Activated CD4-positive, CD25-positive, alpha-beta regulatory T cell (primary cell): ENCODE results near the gene FOXP1.

Source experiments
- DNase-seq, 4 experiments: peaks; one replicate each; lab custom pipeline; 2025; lab: John Stamatoyannopoulos, UW

The FOXP1 gene

DNA sequence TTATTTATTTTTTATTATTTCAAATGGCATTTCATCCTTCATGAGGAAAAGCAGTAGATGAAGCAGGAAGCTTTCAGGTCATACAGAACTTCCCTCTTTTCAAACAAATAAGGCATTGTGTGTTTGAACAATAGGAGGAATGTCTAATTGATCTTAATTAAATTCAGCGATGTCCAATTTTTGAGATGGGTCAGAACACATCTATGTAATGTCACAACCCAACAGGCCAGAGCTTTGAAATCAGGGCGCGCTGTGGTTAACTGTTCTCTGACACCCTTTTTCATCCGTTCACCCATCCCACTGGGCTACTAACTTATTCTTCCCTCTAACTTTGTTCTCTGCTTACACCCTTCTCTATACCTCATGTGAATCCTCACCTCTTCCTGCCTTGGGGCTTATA, 510.5 kb downstream of the FOXP1 start:
- DNase-seq = no peak

DNA sequence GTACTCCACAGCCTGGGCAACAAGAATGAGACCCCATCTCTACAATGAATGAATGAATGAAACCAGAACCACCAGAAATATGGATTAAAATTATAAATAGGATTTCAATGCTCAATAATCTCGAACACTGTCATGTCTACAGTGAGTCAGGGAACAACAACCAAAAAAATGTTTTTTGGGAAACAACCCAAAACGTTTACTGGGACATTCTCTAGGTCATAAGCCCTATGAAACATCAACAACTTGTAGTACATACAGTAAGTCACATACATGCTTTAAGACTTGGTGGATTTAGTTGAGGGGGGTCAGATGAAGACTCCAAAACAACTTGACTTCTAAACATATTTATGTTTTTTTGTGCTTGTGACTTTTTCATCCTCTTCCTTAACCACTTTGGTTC, 511.2 kb downstream of the FOXP1 start:
- DNase-seq = no peak

DNA sequence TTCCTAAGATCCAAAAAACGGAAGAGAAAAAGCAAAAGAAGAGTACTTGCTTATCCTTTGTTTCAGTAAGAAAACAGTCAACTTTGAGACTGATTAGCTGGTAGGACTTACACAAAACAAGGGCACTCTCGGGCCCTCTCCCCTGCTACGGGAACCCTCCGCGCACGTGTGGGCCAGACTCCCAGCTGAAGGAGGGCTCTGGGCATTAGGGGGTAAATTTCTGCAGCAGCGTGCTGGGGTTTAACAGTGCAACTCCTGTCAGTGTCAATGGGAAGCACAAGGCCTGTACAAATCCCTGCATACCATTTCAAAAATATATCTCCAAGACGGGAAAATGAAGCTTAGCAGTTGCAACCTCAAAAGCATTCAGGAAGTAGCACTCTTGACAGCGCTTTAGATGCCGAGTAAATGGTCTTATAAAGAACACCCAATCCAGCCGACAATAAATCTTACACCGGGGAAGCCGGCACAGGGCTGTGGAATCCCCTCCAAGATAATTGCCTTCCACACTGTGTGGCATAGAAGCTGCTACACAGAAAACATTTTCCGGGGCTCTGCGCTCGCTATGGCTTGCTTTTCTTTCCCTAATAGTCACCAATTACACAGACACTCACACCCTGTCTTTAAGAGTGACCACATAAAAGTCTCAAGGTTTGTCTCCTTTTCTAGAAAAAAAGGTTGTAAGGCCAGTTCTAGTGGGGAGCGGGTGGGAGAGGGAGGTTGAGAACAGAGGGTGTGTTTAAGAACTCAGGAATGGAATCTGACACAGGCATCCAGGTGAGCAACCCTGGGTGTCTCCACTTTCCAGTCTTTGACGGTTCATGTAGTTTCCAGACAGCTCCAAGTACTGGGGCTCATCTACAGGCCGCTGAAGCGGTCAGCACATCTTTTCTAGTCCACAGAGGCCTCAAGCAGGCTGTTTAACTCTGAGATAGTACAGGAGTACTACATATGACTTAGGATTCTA, 512.7 kb downstream of the FOXP1 start:
- no peak for DNase-seq

DNA sequence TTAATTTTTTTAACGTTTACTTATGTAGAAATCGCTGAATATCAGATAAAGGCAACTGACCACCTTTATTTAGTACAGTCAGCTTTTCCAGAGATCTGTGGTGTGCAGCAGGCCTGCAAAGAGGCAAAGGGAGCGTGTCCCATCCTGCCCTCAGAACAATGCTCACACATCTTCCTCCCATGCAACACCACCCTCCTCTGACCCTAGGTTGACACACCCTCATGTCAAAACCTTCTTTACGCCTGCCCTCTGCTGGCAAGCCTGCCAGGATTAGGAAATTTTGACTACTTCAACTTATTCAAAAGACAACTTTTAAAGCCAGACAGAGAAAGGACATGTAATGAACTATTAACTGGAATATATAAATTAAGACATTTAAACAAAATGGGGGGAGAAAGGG, 513.7 kb downstream of the FOXP1 start:
- DNase-seq = peak; percentile 4 to 51 (median 42)

DNA sequence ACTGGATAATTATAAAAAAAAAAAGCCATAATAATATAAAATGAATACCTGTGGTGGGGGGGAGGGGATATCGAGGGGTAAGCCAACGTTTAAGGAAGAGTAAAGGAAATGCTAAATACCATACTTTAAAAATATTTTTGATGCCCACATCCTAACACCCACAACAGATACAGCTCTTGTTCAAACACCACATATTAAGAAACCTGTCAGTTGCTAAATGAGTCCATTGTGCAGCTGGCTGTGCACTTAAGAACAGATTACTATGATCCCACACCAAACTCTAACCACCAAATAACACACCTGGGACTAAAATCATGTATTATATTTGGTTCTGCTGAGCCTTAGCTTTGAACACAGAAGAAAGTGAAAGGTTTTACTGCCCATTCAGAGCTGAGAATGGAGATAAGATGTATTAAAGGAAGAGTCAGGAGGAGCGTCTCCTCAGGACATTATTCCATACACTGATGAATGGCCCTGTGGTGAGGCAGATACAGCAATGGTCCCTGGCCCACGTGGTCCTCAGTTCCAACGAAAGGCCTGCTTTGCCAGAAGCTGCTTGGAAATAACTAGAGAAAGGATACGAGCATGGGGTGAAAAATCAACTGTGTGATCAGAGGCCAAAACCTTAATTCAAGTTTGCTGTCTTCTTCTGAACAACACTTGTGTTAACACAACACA, 515.4 kb downstream of the FOXP1 start:
- DNase-seq = no peak

DNA sequence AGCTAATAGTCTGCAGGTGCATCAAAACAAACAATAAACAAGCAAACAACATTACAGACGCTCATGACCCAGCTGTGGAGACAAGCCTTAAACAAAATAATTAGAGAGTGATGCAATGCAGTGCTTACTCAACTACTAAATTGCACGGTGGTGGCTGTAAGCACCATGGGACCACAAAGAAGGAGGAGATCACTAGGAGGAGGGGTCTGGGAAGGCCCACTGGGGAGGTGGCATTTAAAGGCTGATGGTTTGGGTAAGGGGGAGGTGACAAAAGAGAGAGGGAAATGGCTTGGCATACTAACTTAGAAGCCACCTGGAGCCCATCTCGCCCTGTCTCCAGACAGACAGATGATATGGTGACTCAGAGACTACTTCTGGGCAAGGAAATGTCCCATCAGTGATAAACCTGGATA, 516.7 kb downstream of the FOXP1 start:
- peak in 2 of 4 experiments; percentile 4 to 9 for DNase-seq

DNA sequence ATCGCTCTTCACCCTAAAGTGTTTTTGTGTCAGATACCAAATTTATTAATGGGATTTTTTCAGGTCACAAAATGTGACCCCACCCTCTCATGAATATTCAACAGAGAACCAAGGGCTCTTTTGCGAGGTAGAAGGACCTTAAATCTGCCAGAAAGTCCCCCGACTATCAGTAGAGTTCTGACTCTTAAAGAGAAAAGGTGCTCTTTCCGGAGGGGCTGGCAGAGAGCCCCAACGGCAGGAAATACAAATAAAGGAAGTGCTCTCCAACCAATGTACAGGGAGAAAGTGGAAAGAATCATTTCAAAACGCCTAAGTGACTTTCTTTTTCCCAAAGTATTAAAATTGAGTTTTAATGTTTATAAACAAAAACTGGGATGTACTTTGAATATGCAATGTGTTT, 517.2 kb downstream of the FOXP1 start:
- DNase-seq = peak in 1 of 4 experiments; percentile 14

DNA sequence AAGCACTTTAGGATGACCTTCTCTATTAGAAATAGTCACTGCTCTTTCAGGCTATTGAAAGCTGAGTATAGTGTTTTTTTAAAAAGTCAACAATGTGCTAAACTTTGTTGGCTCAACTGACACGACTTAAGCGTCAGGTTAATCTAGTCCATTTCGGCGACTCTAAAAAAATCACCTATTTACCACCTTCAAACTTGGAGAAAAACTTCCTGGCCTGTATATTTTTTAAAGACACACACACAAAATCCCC, 517.8 kb downstream of the FOXP1 start:
- DNase-seq = no peak

DNA sequence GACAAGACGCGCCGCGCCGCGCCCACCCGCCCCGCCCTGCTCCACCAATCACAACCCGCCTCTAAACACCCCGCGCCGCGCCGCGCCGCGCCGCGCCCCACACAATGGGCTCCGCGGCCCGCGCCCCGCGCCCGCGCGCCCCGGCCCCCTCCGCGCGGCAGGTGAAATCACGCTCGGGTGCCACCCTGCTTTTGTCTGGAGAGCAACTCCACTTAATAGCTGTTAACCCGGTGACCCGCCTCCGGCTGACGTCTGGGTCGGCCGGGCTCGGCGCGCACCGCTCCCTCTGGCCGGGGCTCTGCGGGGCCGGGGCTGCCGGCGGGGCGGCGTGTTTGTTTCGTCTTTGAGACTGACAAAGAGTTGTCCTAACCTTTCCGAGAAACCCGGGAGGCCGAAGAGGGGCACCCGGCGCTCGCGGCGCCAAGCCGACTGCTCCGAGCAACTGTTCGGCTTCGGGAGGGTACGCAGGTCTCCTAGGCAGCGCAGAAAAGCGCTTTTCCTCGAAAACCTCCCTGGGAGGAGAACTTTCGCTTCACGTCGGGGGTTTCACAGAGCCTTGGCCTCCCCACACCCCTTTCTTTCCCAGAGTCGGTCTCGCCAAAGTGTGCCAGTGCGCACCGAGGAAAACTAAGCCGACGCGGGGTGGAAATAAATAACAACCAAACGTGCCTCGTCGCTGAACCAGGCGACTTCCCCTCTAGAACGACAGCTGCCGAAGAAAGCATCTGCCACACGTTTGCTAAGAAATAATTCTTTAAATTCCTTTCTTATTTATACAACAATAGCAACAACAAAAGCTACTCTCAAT, 518.4 kb downstream of the FOXP1 start:
- peak; percentile 45 to 64 (median 63) for DNase-seq

DNA sequence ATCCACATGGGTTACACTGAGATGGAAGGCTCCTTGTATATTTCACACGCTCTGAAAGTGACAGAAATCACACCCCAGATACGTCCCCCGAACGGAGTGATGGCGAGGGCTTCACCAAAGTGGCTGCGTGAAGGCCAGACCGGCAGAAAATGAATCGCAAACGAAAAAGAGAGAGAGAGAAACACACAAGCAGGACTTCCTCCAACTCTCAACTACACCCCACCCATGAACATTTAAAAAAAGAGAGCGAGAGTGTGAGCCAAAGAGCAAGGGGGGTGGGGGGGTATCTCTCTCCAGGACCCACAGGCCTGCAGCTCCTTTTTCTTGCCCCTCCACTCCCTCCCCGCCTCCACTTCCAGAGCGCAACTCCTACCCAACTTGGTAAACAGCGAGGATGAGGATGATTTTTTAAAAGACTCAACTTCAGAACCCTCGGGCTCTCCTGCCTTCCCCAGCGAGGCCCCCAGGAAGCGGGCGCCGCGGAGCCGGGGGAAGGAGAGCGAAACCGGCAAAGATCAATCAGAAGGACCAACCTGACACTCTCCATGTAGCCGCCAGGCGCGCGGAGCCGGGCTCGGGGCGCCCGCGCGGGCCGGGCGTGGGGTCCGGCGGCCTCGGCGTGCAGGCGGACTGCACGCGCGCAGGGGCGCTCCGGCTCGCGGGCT, 519.1 kb downstream of the FOXP1 start:
- peak in 3 of 4 experiments; percentile 62 to 64 (median 64) for DNase-seq

DNA sequence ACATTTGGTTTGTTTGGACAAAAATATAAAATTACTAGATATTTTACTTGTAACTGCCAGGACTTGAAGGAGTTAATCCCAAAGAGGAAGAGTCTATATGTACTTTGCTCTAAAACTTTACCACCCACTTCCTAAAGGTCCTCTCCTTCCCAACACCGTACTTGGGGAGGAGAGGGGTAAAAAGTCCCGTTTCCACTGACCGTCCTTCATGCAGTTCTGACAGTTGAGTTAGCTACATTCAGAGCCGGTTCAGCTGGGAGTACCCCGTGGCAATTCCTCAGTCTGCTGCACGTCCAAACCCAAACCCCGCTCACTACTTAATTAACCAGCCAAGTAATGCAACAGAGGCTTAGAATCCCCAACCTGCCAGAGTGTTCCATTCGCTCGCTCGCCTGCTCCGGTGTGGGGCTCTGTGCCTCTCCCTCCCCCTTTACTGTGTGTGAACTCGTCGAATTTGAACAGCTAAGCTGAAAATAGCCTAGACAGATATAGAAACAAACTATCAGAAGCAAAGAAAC, 519.7 kb downstream of the FOXP1 start:
- peak; percentile 9 to 37 (median 14) for DNase-seq

DNA sequence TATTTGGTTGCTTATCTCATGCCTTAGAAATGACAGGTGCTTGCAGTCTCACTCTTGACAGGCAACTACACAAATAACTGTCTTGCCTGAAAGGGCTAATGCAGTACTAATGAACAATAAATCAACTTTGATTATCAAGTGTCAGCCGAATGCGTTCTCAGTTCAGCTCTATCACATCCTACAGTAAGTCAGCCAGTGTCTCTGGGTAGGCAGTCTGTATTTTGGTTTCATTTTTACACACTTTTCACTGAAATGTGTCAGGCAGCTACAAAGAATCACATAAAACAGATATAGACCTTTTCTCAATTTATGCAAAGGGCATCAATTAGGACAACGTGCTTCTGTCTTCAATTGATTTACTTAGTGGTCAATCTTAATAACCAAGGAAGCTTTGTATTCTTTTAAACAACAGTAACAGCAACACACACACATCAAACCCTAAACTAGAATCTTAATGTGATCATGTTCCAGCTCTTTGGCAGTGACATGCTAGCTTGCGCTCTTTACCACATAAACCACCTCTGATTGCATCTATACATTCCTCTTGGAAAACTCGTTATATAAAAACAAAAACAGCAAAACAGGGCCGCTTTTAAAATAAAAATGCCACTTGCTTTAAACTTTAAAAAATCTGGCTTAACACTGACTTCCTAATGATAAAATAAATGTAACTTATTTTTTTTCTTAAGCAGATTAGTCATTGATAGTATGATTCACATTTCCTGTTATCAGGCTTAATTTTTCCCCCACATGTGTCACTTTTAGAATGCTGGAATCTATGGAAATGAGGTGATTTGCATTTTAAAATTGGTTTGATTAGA, 520.4 kb downstream of the FOXP1 start:
- DNase-seq = no peak

DNA sequence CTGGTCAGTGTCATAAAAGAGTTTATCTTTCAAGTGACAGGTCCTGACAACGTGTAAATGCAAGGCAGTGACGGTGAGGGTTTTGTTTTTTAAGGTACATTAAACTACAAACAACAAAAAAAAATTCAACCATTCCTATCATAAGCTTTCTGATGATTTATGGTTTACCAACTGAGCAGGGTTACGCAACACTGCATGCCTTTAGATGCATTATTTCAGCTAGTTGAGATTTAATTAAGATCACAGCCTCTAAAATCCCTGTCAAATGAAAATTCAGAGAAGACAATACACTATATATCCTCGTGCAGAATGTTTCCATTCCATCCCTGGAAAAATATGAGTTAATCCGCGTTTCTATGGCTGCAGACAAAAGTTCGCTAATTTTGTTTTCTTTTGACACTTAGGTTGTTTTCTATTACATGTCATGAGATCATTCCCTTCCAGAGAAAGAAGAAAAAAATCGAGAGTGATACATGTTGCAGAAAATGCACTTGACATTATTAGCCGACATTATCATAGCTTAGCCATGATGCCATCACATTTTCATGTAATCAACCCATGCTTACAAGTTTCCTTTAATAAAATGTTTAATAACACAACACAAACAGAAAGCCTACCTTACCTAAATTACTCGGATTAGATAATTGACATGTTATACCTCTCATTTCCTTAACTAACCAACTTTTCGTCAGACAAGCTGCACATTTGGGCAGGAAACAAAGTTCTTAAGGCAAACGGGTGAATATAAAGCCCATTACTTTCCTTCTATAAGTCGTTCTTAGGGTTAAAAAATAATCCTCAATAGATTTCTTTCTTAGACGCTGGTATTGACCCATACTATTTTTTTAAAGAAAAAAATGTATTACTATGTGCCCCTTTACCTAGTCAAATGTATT, 521.2 kb downstream of the FOXP1 start:
- DNase-seq = no peak

DNA sequence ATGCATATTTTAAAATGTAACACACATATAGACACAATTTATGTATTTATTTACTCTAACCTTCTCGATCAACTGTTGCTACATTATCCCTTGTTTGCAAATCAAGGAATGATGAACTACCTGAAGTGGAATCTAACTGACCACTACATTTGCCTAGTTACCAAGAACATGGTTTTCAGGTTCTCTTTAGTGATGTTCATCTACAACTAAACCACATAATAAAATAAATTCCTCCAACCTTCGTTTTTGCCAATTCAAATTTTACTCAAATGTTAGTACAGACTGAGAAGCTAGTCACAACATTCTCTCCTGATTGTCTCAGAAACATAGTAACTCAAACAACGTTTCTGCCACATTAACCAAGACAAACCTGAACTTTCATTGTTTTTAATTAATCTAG, 521.9 kb downstream of the FOXP1 start:
- DNase-seq = no peak

DNA sequence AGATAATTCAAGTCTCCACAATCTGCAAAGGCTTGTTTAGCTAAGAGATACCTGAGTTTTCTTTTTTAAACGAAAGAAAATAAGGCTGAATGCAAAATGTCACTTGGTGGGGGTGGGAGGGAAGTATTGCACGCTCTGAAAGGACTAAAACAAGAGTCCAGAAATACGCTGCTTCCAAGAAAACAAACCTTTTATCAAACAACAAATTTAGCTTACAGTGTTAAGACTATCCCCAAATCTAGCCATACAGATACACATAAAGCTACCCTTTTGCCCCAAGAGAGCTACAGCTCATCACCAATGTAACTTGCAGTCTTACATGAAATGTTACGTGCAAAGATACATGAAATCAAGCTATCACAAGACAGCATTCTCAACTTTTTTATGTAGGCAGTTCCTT, 522.5 kb downstream of the FOXP1 start:
- DNase-seq = no peak

DNA sequence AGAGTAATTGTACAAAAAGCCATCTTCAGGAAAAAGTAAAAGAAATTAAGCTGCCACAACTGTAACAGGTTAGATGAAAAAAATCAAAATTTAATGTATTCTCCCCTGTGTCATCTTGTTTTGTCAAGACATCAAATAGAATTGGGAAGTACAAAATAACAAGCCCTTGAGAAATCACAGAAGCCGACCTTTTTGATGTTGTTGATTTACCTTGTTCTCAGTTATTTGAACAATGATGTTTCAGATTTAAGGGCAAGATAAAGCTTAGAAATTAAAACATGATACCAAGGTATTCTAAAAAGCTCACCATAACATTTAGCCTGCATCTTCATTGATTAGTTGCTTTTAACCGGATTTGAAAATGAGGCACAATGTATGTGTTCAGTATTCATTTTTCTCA, 523.0 kb downstream of the FOXP1 start:
- no peak for DNase-seq

DNA sequence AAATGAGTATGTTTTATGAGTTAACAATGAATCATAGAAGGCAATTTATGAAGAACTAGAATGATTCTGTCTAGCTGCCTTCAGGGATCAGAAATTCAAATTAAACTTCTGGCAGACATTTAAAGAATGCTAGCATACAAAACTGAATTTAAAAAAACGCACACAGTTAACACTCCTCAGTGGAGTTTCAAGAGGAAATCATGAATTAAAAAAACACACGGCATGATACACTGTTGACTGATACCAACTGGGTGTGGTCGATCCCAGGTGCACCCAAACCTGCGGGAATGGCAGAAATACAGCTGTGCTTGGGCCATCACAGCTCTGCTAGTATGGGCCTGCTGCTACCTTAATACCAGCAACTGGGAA, 526.0 kb downstream of the FOXP1 start:
- no peak for DNase-seq

DNA sequence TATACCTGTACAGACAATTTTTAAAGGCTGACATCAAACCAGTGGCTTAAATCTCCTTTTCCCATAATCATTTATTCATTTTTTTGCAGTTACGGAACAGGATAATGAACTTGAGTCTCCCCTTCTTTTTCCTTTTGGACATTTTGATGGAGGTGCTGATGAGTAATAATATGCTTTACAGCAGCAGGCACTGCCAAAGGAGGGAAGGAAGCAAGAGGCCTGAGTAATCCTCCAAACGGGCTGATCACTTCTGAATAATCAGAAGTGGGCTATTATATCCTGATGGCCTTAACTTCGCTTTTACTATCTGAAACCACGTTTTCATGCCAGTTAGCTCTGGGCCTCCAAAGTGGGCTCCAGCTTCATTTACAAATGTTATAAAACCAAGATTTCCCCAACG, 527.2 kb downstream of the FOXP1 start:
- no peak for DNase-seq

DNA sequence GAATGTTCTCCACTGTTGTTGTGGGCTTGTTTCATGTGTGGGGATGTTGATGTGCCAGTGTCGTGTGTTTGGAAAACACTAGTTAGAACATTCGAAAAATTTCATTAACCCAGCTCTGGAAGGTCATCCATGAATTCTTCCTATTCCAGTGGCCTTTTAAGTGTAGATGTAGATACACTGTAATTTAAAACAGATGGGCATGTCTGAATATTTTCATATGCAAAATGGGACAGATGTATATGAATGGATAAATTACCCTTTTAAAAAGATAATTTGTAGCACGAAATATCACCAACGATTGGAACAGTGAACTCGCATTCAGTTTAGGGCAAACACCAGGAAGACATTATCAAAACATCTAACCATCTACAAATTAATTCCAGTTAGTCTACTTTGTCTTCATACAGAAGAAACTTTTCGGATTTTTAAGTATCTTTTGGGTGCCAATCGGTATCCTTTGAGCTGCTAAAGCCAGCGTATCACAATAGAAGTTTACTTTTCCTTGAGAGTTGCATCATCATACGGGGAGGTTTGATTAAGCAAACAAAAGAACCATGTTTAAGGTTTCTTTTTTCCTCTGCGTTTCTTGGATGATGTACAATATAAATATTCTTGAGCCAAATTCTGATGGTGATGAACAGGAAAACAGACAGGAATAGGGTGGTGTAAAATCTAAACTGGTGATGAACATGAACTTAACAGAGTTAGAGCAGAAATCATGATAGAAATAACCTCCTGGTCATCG, 528.1 kb downstream of the FOXP1 start:
- DNase-seq = no peak
